Measurements from ENCODE around the gene PFN1. TPM values are rescaled to one million over a fixed set of nuclear protein-coding genes. Genes with fewer than 3 reads are reported as not detected.

The PFN1 gene
- total and polyA plus RNA-seq, 2 of the 8 experiments (the other 6 are each of a cell fraction or from before 2014, with no cell fraction given): 1,355 to 1,949 TPM

- no peak for TF ChIP-seq KDM5A (IDR thresholded peaks at IDR 0.05; ENCODE audit: low read length)
- no peak for TF ChIP-seq MAFK (IDR thresholded peaks at IDR 0.05; ENCODE audit: low read depth, low read length)
- TF ChIP-seq TEAD4 (IDR thresholded peaks at IDR 0.05; ENCODE audit: low read depth, low read length): peak; percentile 97
- TF ChIP-seq CTCF (IDR thresholded peaks at IDR 0.05; ENCODE audit: control extremely low read depth in 1 of 3, insufficient read depth in 1 of 3, low read depth in 1 of 3, low read length in 3 of 3): no peak
- TF ChIP-seq KDM1A (IDR thresholded peaks at IDR 0.05; ENCODE audit: borderline replicate concordance, low read length): peak; percentile 38; the same call in 1 of the 2 replicates
- TF ChIP-seq SP1 (IDR thresholded peaks at IDR 0.05; ENCODE audit: low read depth, low read length): peak; percentile 100
- no peak for TF ChIP-seq EP300 (IDR thresholded peaks at IDR 0.05; ENCODE audit: borderline replicate concordance in 1 of 2, low read depth in 2 of 2, low read length in 2 of 2)
- TF ChIP-seq, protein P1, sequence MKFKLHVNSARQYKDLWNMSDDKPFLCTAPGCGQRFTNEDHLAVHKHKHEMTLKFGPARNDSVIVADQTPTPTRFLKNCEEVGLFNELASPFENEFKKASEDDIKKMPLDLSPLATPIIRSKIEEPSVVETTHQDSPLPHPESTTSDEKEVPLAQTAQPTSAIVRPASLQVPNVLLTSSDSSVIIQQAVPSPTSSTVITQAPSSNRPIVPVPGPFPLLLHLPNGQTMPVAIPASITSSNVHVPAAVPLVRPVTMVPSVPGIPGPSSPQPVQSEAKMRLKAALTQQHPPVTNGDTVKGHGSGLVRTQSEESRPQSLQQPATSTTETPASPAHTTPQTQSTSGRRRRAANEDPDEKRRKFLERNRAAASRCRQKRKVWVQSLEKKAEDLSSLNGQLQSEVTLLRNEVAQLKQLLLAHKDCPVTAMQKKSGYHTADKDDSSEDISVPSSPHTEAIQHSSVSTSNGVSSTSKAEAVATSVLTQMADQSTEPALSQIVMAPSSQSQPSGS (IDR thresholded peaks at IDR 0.05; ENCODE audit: low read length): no peak; the same call in 1 of the 2 replicates
- TF ChIP-seq FOSL1 (IDR thresholded peaks at IDR 0.05; ENCODE audit: insufficient read depth, low read depth, low read length): no peak
- TF ChIP-seq TAF1 (IDR thresholded peaks at IDR 0.05; ENCODE audit: low read depth, low read length): peak; percentile 21; the same call in 1 of the 2 replicates
- TF ChIP-seq BRCA1 (IDR thresholded peaks at IDR 0.05; ENCODE audit: low read depth, low read length): no peak
- TF ChIP-seq ZNF274 (IDR thresholded peaks at IDR 0.05; ENCODE audit: borderline replicate concordance, extremely low read depth, low read length): no peak
- TF ChIP-seq SP2 (IDR thresholded peaks at IDR 0.05; ENCODE audit: low read length): peak; percentile 97
- TF ChIP-seq SIN3A (conservative IDR thresholded peaks at IDR 0.05 in 1 of 2, IDR thresholded peaks at IDR 0.05 in 1 of 2; ENCODE audit: low read depth in 1 of 2, low read length in 2 of 2): no peak
- TF ChIP-seq KDM4A (IDR thresholded peaks at IDR 0.05; ENCODE audit: low read depth, low read length, severe bottlenecking): peak; percentile 58
- no peak for TF ChIP-seq NANOG (IDR thresholded peaks at IDR 0.05; ENCODE audit: insufficient read depth, low read depth, low read length, poor library complexity, severe bottlenecking)
- no peak for TF ChIP-seq CHD1 (IDR thresholded peaks at IDR 0.05; ENCODE audit: low read depth, low read length)
- no peak for TF ChIP-seq GABPA (IDR thresholded peaks at IDR 0.05; ENCODE audit: borderline replicate concordance, insufficient read depth, low read length)
- TF ChIP-seq YY1 (IDR thresholded peaks at IDR 0.05; ENCODE audit: low read depth, low read length): no peak
- no peak for TF ChIP-seq CBX5 (IDR thresholded peaks at IDR 0.05; ENCODE audit: low read depth, low read length)
These were observed 18.7 kb upstream of the PFN1 start (continued) for GRCh38 chr17:4966844-4967538.

Measured in H1 (cell line).